Mucosa of descending colon (tissue), 3 donors: ENCODE measurements around the gene SPOCD1. TPM values are rescaled to one million over a fixed set of nuclear protein-coding genes. Genes with fewer than 3 reads are reported as not detected.
A peak's percentile ranks its signal among the peaks of the same experiment; 100 is the strongest.

Experiments
- ATAC-seq: fragments of 200-7000 bp; cut with Tn5 transposase; one replicate; pipeline ENCODE4 v1.9.1; 2020; ENCODE audit warnings: mild to moderate bottlenecking, moderate library complexity
- DNase-seq, 3 donors: peaks; one replicate each; pipeline ENCODE4 v3.0.0-alpha.2; 2020
- H3K36me3 ChIP-seq: fragments of 200-600 bp; one replicate; pipeline ENCODE4 v1.8.0; 2021; ENCODE audit warnings: low read depth, mild to moderate bottlenecking
- H3K4me1 ChIP-seq: fragments of 200-600 bp; one replicate; pipeline ENCODE4 v1.8.0; 2021; ENCODE audit warnings: low read depth, mild to moderate bottlenecking
- H3K4me3 ChIP-seq: fragments of 200-600 bp; one replicate; pipeline ENCODE4 v1.8.0; 2021; ENCODE audit warnings: mild to moderate bottlenecking
- H3K9me3 ChIP-seq: fragments of 200-600 bp; one replicate; pipeline ENCODE4 v1.8.0; 2021; ENCODE audit warnings: mild to moderate bottlenecking
- CTCF ChIP-seq: fragments of 200-600 bp; IDR thresholded peaks from one replicate; pipeline ENCODE4 v1.8.0; 2022; ENCODE audit warnings: antibody characterized with exemption, mild to moderate bottlenecking
- intact Hi-C, 2 donors: fragments of 100-400 bp; cut with DNase I in 1 of 2; cut with micrococcal nuclease in 1 of 2; formaldehyde crosslinking; loops; one replicate each; pipeline versions ENCODE4 v1.11.0 to v1.11.1; 2022; cut with DNase I, micrococcal nuclease
- total RNA-seq, 3 donors: library from RNA; stranded (reverse); fragmentation: NEBNext Ultra II Directional in 2 of 3; extraction: Animal tissue kit (Norgen Biotek cat#: 25700) in 2 of 3; gene quantifications; one replicate each; pipeline versions ENCODE4 v1.2.1 to v1.2.4, GENCODE V29; 2021 to 2023
- donor health status: DM: no; HTN: no; CAD: no; lungs with moderate emphysema.
- donor health status: DM: no; HTN: no; CAD: no.
- donor health status: DM: no; HTN: yes; CAD: no.

Gene SPOCD1
- total RNA-seq, 3 donors from 2014 or later, result 0.99 TPM; not detected in 2

- Histone ChIP-seq H3K4me3 (no peak overlapping the region), H3K4me1 (peaks cover 12% of the 10 kb centered on the region), H3K36me3 (no peaks in the 10 kb centered on the region), H3K9me3 (no peaks in the 10 kb centered on the region)
- intact Hi-C loops, result no loop called here
- no peak for DNase-seq
- TF ChIP-seq CTCF, result no peak
- no peak for ATAC-seq
Observed at GRCh38 chr1:31773861-31774260, 42.0 kb downstream of the SPOCD1 start.

- H3K9me3 ChIP-seq, result no peaks in the 10 kb centered on the region
- H3K4me3 ChIP-seq, result no peak overlapping the region
- DNase-seq (no peak), ATAC-seq (no peak)
- peaks cover 12% of the 10 kb centered on the region for H3K4me1 ChIP-seq
- intact Hi-C loops, result no loop called here
- TF ChIP-seq CTCF, result no peak
- no peaks in the 10 kb centered on the region for H3K36me3 ChIP-seq
Observed at GRCh38 chr1:31772669-31773248, 43.1 kb downstream of the SPOCD1 start.

- no peak overlapping the region for H3K4me3 ChIP-seq
- no peaks in the 10 kb centered on the region for H3K9me3 ChIP-seq
- H3K36me3 ChIP-seq, result no peaks in the 10 kb centered on the region
- ATAC-seq, result peak; percentile 55
- no peak for DNase-seq
- no peak for TF ChIP-seq CTCF
- intact Hi-C loops, result no loop called here
- peaks cover 12% of the 10 kb centered on the region for H3K4me1 ChIP-seq
Observed at GRCh38 chr1:31771891-31772668, 43.7 kb downstream of the SPOCD1 start.

- DNase-seq (no peak), ATAC-seq (peak; percentile 9)
- intact Hi-C loops, result no loop called here
Observed at GRCh38 chr1:31769720-31770390, 46.0 kb downstream of the SPOCD1 start.

More at GRCh38 chr1:31769720-31770390, 46.0 kb downstream of the SPOCD1 start:
- Histone ChIP-seq H3K4me1 (peaks cover 12% of the 10 kb centered on the region), H3K4me3 (no peak overlapping the region), H3K36me3 (no peaks in the 10 kb centered on the region), H3K9me3 (no peaks in the 10 kb centered on the region)
- no peak for TF ChIP-seq CTCF
